T-cell (primary cell): Measurements from ENCODE around the gene SIK2. TPM values are rescaled to one million over a fixed set of nuclear protein-coding genes. Genes with fewer than 3 reads are reported as not detected.

Experiments
- ATAC-seq, 4 experiments: fragments of 200-7000 bp in 3 of 4; fragments of 150-1000 bp in 1 of 4; cut with Tn5 transposase; replicated peaks in 1 of 4; 1 replicate in 3 of 4; 2 replicates in 1 of 4; pipeline ENCODE4 v1.10.0; 2021; ENCODE audit warnings: moderate library complexity in 3 of 4, mild to moderate bottlenecking in 2 of 4, moderate number of reproducible peaks in 1 of 4
- CTCF ChIA-PET, 2 donors: fragments of 300-600 bp; sonication (Branson Sonifier 250); formaldehyde crosslinking; loops; one replicate each; lab custom pipeline; 2022; ENCODE audit warnings: antibody characterized with exemption in 2 of 2; lab: Charles Lee
- POLR2A ChIA-PET, 2 donors: fragments of 300-600 bp; sonication (Branson Sonifier 250); formaldehyde crosslinking; loops; one replicate each; lab custom pipeline; 2022; ENCODE audit warnings: antibody characterized with exemption in 2 of 2; lab: Charles Lee
- DNase-seq, 35 experiments: peaks; one replicate each; pipeline versions ENCODE4 v3.0.0 to v3.0.0-alpha.2; 2013 to 2023
- H3K27ac ChIP-seq: one replicate; pipeline ENCODE4 v1.5.1; 2013; ENCODE audit warnings: low read length
- H3K27me3 ChIP-seq, 2 experiments: replicated peaks in 1 of 2; 1 replicate in 1 of 2; 2 replicates in 1 of 2; pipeline versions ENCODE4 v1.6.1 to v1.7.0; 2013; ENCODE audit warnings: low read length in 1 of 2, mixed read lengths in 1 of 2; ENCODE audit not compliant: control insufficient read depth in 2 of 2, insufficient read depth in 2 of 2; ENCODE audit errors: extremely low read depth in 1 of 2
- H3K36me3 ChIP-seq, 2 donors: 1 replicate in 1 of 2; 2 replicates in 1 of 2; pipeline versions ENCODE4 v1.6.1 to v1.7.0; 2013; ENCODE audit warnings: low read length in 1 of 2; ENCODE audit not compliant: control insufficient read depth in 2 of 2, insufficient read depth in 1 of 2; ENCODE audit errors: extremely low read depth in 1 of 2
- H3K4me1 ChIP-seq, 2 experiments: 1 replicate in 1 of 2; 2 replicates in 1 of 2; pipeline versions ENCODE4 v1.6.1 to v1.7.0; 2013; ENCODE audit warnings: low read length in 2 of 2, mixed read lengths in 1 of 2; ENCODE audit not compliant: insufficient read depth in 2 of 2, control insufficient read depth in 1 of 2; ENCODE audit errors: extremely low read depth in 1 of 2
- H3K4me3 ChIP-seq, 2 donors: 1 replicate in 1 of 2; 2 replicates in 1 of 2; pipeline versions ENCODE4 v1.5.1 to v1.7.0; 2013; ENCODE audit warnings: mild to moderate bottlenecking in 2 of 2, low read length in 1 of 2, moderate library complexity in 1 of 2; ENCODE audit not compliant: control insufficient read depth in 1 of 2; ENCODE audit errors: extremely low read depth in 1 of 2
- H3K9me3 ChIP-seq: 2 replicates; pipeline ENCODE4 v1.7.0; 2013
- H3K27ac Mint-ChIP-seq, 2 donors: one replicate each; pipeline ENCODE4 v1.8.0; 2020 to 2021; ENCODE audit warnings: mild to moderate bottlenecking in 2 of 2, mixed read lengths in 2 of 2
- H3K27me3 Mint-ChIP-seq, 2 donors: one replicate each; pipeline ENCODE4 v1.8.0; 2021 to 2022; ENCODE audit warnings: mixed read lengths in 2 of 2
- H3K36me3 Mint-ChIP-seq: one replicate; pipeline ENCODE4 v1.8.0; 2021; ENCODE audit warnings: mixed read lengths
- H3K4me1 Mint-ChIP-seq, 3 donors: one replicate each; pipeline ENCODE4 v1.8.0; 2020 to 2022; ENCODE audit warnings: mixed read lengths in 3 of 3, mild to moderate bottlenecking in 1 of 3
- H3K4me3 Mint-ChIP-seq, 3 donors: one replicate each; pipeline ENCODE4 v1.8.0; 2020 to 2022; ENCODE audit warnings: mild to moderate bottlenecking in 3 of 3, mixed read lengths in 3 of 3, moderate library complexity in 3 of 3
- H3K9me3 Mint-ChIP-seq, 3 donors: one replicate each; pipeline ENCODE4 v1.8.0; 2020 to 2022; ENCODE audit warnings: mixed read lengths in 3 of 3
- WGBS: methylation state at CpG from one replicate; pipeline ENCODE4 v1.1.5; 2013; ENCODE audit warnings: missing lambda C conversion rate; ENCODE audit not compliant: insufficient coverage; 5-methylcytosine and 5-hydroxymethylcytosine counted together
- total RNA-seq, 35 experiments: library from RNA in 6 of 35; stranded (reverse) in 6 of 35; fragments of 120-200 nt in 1 of 35; gene quantifications; one replicate each; pipeline versions ENCODE4 v1.2.1 to v1.2.4 and lab custom pipeline; 2013 to 2026

The SIK2 gene
- total RNA-seq, 5 donors from 2014 or later (not counting 1 experiment from before 2014, with no cell fraction given), result 6.0 to 11.4 (median 9.1) TPM

GRCh38 chr11:111586388-111586831 is 15.8 kb upstream of the SIK2 start:
- ATAC-seq, result peak; percentile 61 to 75 (median 63)
- Mint-ChIP-seq H3K36me3 (no peaks in the 10 kb centered on the region), H3K9me3 (no peaks in the 10 kb centered on the region), H3K4me3 (no peak overlapping the region), H3K27me3 (peaks cover 3 to 4% of the 10 kb centered on the region in 2 donors), H3K4me1 (no peaks in the 10 kb centered on the region), H3K27ac (no peak overlapping the region)
- no peak overlapping the region for H3K27ac ChIP-seq
- ChIA-PET CTCF (interaction anchor here (0.6 to 3.3 kb wide), 12 partner anchors 10 to 309 kb away, joined by 3 to 50 read pairs (median 4); partner anchors contain the start of gene PPP2R1B (in 1 of the 2)), POLR2A (no interaction called here)
- DNase-seq, result peak in 28 of 35 experiments; percentile 6 to 78 (median 40)
- no CpG with 5 or more reads among the region's 1 CpG for WGBS
- peaks cover 0 to 4% of the 10 kb centered on the region in 2 experiments for H3K4me1 ChIP-seq
- no peaks in the 10 kb centered on the region for H3K36me3 ChIP-seq
- no peak overlapping the region for H3K4me3 ChIP-seq
- H3K9me3 ChIP-seq, result no peaks in the 10 kb centered on the region
- no peaks in the 10 kb centered on the region for H3K27me3 ChIP-seq

GRCh38 chr11:111589114-111589513 is 13.1 kb upstream of the SIK2 start:
- H3K4me1 ChIP-seq, result peaks cover 0 to 6% of the 10 kb centered on the region in 2 experiments
- H3K36me3 ChIP-seq, result no peaks in the 10 kb centered on the region
- no peak overlapping the region for H3K27ac ChIP-seq
- DNase-seq (no peak), ATAC-seq (no peak)
- Mint-ChIP-seq H3K36me3 (no peaks in the 10 kb centered on the region), H3K9me3 (no peaks in the 10 kb centered on the region), H3K4me3 (no peak overlapping the region), H3K27me3 (peaks cover 4 to 5% of the 10 kb centered on the region in 2 donors), H3K27ac (no peak overlapping the region), H3K4me1 (no peaks in the 10 kb centered on the region)
- H3K4me3 ChIP-seq, result no peak overlapping the region
- ChIA-PET POLR2A (no interaction called here), CTCF (interaction anchor here (1.1 to 1.6 kb wide), 3 partner anchors 9 to 253 kb away, joined by 3 to 5 read pairs (median 5); no protein-coding TSS in a partner anchor)
- no peaks in the 10 kb centered on the region for H3K9me3 ChIP-seq
- H3K27me3 ChIP-seq, result no peaks in the 10 kb centered on the region
- WGBS, result no CpG with 5 or more reads among the region's 2 CpGs

DNA sequence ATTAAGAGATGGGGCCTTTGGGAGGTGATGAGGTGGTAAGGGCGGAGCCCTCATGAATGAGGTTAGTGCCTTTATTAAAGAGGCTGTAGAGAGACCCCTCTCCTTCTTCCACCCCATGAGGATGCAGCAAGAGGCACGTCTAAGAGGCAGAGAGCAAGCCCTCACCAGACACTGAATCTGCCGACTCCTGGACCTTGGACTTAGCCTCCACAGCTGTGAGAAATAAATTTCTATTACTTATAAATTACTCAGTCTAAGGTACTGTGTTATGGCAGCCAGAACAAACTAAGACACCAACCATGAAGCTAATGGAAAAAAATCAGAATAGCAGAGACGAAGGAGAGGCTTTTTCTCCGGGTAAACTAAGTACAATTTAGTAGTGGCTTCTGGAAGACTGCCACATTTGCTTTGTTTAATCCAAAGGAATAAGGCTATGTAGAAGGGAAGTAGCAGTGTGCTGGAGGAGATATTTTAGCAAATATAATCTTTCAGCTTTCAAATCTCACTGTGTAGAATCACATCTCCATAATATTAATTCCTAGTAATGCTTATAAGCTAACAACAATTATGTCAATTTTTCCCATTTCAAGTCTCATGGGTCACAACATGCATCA is 12.3 kb upstream of the SIK2 start:
- peaks cover 0 to 6% of the 10 kb centered on the region in 2 experiments for H3K4me1 ChIP-seq
- no peaks in the 10 kb centered on the region for H3K9me3 ChIP-seq
- H3K27ac Mint-ChIP-seq, result no peak overlapping the region
- H3K27me3 Mint-ChIP-seq, result peaks cover 4 to 6% of the 10 kb centered on the region in 2 donors
- ATAC-seq (no peak), DNase-seq (no peak)
- H3K4me3 Mint-ChIP-seq, result no peak overlapping the region
- H3K36me3 ChIP-seq, result no peaks in the 10 kb centered on the region
- no peak overlapping the region for H3K27ac ChIP-seq
- H3K9me3 Mint-ChIP-seq, result no peaks in the 10 kb centered on the region
- POLR2A ChIA-PET, result no interaction called here
- no peaks in the 10 kb centered on the region for H3K4me1 Mint-ChIP-seq
- WGBS, result no CpG with 5 or more reads among the region's 5 CpGs
- H3K27me3 ChIP-seq, result no peaks in the 10 kb centered on the region
- no peak overlapping the region for H3K4me3 ChIP-seq
- H3K36me3 Mint-ChIP-seq, result no peaks in the 10 kb centered on the region
- CTCF ChIA-PET, result interaction anchor here (1.1 to 1.6 kb wide), 2 partner anchors 8 to 252 kb away, joined by 5 read pairs; no protein-coding TSS in a partner anchor

- Histone ChIP-seq H3K4me1 (peaks cover 0 to 6% of the 10 kb centered on the region in 2 experiments), H3K9me3 (no peaks in the 10 kb centered on the region), H3K4me3 (no peak overlapping the region), H3K27me3 (no peaks in the 10 kb centered on the region), H3K36me3 (no peaks in the 10 kb centered on the region), H3K27ac (no peak overlapping the region)
- no peak for DNase-seq
- POLR2A ChIA-PET, result interaction anchor here in 1 of 2 donors (0.7 kb wide), 1 partner anchor 370 kb away, joined by 3 read pairs; no protein-coding TSS in a partner anchor
- ATAC-seq, result peak in 1 of 4 experiments; percentile 48
- 63% methylated on average over 4 of the region's 4 CpGs for WGBS
- H3K36me3 Mint-ChIP-seq, result no peaks in the 10 kb centered on the region
- no peak overlapping the region for H3K27ac Mint-ChIP-seq
- H3K9me3 Mint-ChIP-seq, result no peaks in the 10 kb centered on the region
- H3K27me3 Mint-ChIP-seq, result peaks cover 0 to 9% of the 10 kb centered on the region in 2 donors
- no peaks in the 10 kb centered on the region for H3K4me1 Mint-ChIP-seq
- CTCF ChIA-PET, result interaction anchor here in 1 of 2 donors (0.7 kb wide), 1 partner anchor 159 kb away, joined by 3 read pairs; no protein-coding TSS in a partner anchor
- H3K4me3 Mint-ChIP-seq, result no peak overlapping the region
Measured at GRCh38 chr11:111591187-111591960, 10.9 kb upstream of the SIK2 start.

- Mint-ChIP-seq H3K27ac (no peak overlapping the region), H3K27me3 (peaks cover 0 to 9% of the 10 kb centered on the region in 2 donors), H3K9me3 (no peaks in the 10 kb centered on the region), H3K36me3 (no peaks in the 10 kb centered on the region), H3K4me3 (no peak overlapping the region), H3K4me1 (no peaks in the 10 kb centered on the region)
- Histone ChIP-seq H3K4me3 (no peak overlapping the region), H3K27me3 (no peaks in the 10 kb centered on the region), H3K4me1 (peaks cover 0 to 6% of the 10 kb centered on the region in 2 experiments), H3K27ac (no peak overlapping the region), H3K36me3 (no peaks in the 10 kb centered on the region), H3K9me3 (no peaks in the 10 kb centered on the region)
- ChIA-PET POLR2A (interaction anchor here in 1 of 2 donors (0.6 kb wide), 1 partner anchor 332 kb away, joined by 3 read pairs; no protein-coding TSS in a partner anchor), CTCF (interaction anchor here in 1 of 2 donors (0.9 to 1.1 kb wide), 2 partner anchors 12 to 185 kb away, joined by 4 to 6 read pairs; no protein-coding TSS in a partner anchor)
- DNase-seq (no peak), ATAC-seq (no peak)
Measured at GRCh38 chr11:111592491-111592890, 9.8 kb upstream of the SIK2 start.

GRCh38 chr11:111596319-111596718 is 5.9 kb upstream of the SIK2 start:
- Histone ChIP-seq H3K27me3 (no peaks in the 10 kb centered on the region), H3K36me3 (no peaks in the 10 kb centered on the region), H3K4me1 (peaks cover 0 to 2% of the 10 kb centered on the region in 2 experiments), H3K9me3 (no peaks in the 10 kb centered on the region), H3K4me3 (no peak overlapping the region), H3K27ac (no peak overlapping the region)
- H3K4me3 Mint-ChIP-seq, result no peak overlapping the region
- H3K36me3 Mint-ChIP-seq, result no peaks in the 10 kb centered on the region
- no peak overlapping the region for H3K27ac Mint-ChIP-seq
- no CpG with 5 or more reads among the region's 1 CpG for WGBS
- peaks cover 0 to 9% of the 10 kb centered on the region in 2 donors for H3K27me3 Mint-ChIP-seq
- no peak for DNase-seq
- CTCF ChIA-PET, result interaction anchor here in 1 of 2 donors (0.6 to 1.1 kb wide), 2 partner anchors 10 to 183 kb away, joined by 3 to 5 read pairs; no protein-coding TSS in a partner anchor
- peaks cover 0 to 3% (median 1%) of the 10 kb centered on the region in 3 donors for H3K4me1 Mint-ChIP-seq
- POLR2A ChIA-PET, result interaction anchor here in 1 of 2 donors (0.6 kb wide), 2 partner anchors 168 to 275 kb away, joined by 4 to 8 read pairs; partner anchors contain the start of gene ALG9
- no peak for ATAC-seq
- no peaks in the 10 kb centered on the region for H3K9me3 Mint-ChIP-seq
